Medulla oblongata (tissue), 1 donor: ENCODE results near the gene PTCHD4.

Experiments
- DNase-seq: peaks from one replicate; pipeline ENCODE4 v3.0.0-alpha.2; 2015; ENCODE audit errors: extremely low spot score

The PTCHD4 gene

GRCh38 chr6:48099713-48100587 lies 11.0 kb downstream of the PTCHD4 start:
- DNase-seq: no peak

GRCh38 chr6:48098923-48099322 lies 12.1 kb downstream of the PTCHD4 start:
- peak; percentile 28 for DNase-seq

GRCh38 chr6:48092550-48093217 lies 18.3 kb downstream of the PTCHD4 start:
- no peak for DNase-seq

GRCh38 chr6:48090546-48090945 lies 20.5 kb downstream of the PTCHD4 start:
- no peak for DNase-seq

GRCh38 chr6:48087448-48087847 lies 23.5 kb downstream of the PTCHD4 start:
- no peak for DNase-seq

- no peak for DNase-seq
Observed at GRCh38 chr6:48086187-48086586, 24.8 kb downstream of the PTCHD4 start.

GRCh38 chr6:48085131-48085741 lies 25.8 kb downstream of the PTCHD4 start:
- DNase-seq: no peak

GRCh38 chr6:48084201-48084600 lies 26.8 kb downstream of the PTCHD4 start:
- DNase-seq: no peak

- DNase-seq: no peak
Observed at GRCh38 chr6:48080227-48081009, 30.6 kb downstream of the PTCHD4 start.

GRCh38 chr6:48078120-48078519 lies 32.9 kb downstream of the PTCHD4 start:
- DNase-seq: no peak

- no peak for DNase-seq
Observed at GRCh38 chr6:48075181-48075580, 35.8 kb downstream of the PTCHD4 start.

GRCh38 chr6:48073976-48074767 lies 36.8 kb downstream of the PTCHD4 start:
- no peak for DNase-seq

GRCh38 chr6:48071833-48072232 lies 39.2 kb downstream of the PTCHD4 start:
- DNase-seq: no peak

- DNase-seq: no peak
Observed at GRCh38 chr6:48069280-48069679, 41.7 kb downstream of the PTCHD4 start.

- DNase-seq: no peak
Observed at GRCh38 chr6:48068278-48069251, 42.4 kb downstream of the PTCHD4 start.

GRCh38 chr6:48067886-48068277 lies 43.1 kb downstream of the PTCHD4 start:
- DNase-seq: no peak

- no peak for DNase-seq
Observed at GRCh38 chr6:48067148-48067712, 43.8 kb downstream of the PTCHD4 start.

- DNase-seq: no peak
Observed at GRCh38 chr6:48061265-48061990, 49.6 kb downstream of the PTCHD4 start.
